GM12878 (cell line): ENCODE results near the gene HTRA2. TPM values are rescaled to one million over a fixed set of nuclear protein-coding genes. Genes with fewer than 3 reads are reported as not detected.

Source experiments
- CBX5 ChIP-seq: sonication (generic); IDR thresholded peaks from 2 replicates; pipeline ENCODE4 v1.6.1; 2016; ENCODE audit warnings: low read depth, moderate library complexity, mild to moderate bottlenecking, inconsistent platforms
- CEBPB ChIP-seq, 2 experiments: fragments of 150-350 bp in 1 of 2; IDR thresholded peaks; 2 replicates each; pipeline ENCODE4 v1.6.1; 2012 to 2014; ENCODE audit warnings: low read depth in 2 of 2, low read length in 2 of 2, borderline replicate concordance in 1 of 2, inconsistent platforms in 1 of 2
- CTCF ChIP-seq, 3 experiments: IDR thresholded peaks in 2 of 3; conservative IDR thresholded peaks in 1 of 3; 2 replicates each; pipeline ENCODE4 v1.5.1; 2011; ENCODE audit warnings: low read depth in 3 of 3, low read length in 3 of 3, mild to moderate bottlenecking in 3 of 3, control low read depth in 2 of 3, moderate library complexity in 2 of 3, inconsistent platforms in 1 of 3, mixed read lengths in 1 of 3; ENCODE audit not compliant: control insufficient read depth in 2 of 3, insufficient read depth in 1 of 3; ENCODE audit errors: extremely low read depth in 1 of 3
- E4F1 ChIP-seq: fragments of 450-650 bp; IDR thresholded peaks from 2 replicates; pipeline ENCODE4 v1.6.1; 2018; ENCODE audit warnings: borderline replicate concordance, mild to moderate bottlenecking; ENCODE audit not compliant: partially characterized antibody
- ETV6 ChIP-seq, 2 experiments: fragments of 450-650 bp in 1 of 2; IDR thresholded peaks in 1 of 2; conservative IDR thresholded peaks in 1 of 2; 2 replicates each; pipeline ENCODE4 v1.6.1; 2014; ENCODE audit warnings: antibody characterized with exemption in 1 of 2, borderline replicate concordance in 1 of 2, low read depth in 1 of 2, mild to moderate bottlenecking in 1 of 2, moderate library complexity in 1 of 2
- FOS ChIP-seq: IDR thresholded peaks from 3 replicates; pipeline ENCODE4 v1.6.1; 2011; ENCODE audit warnings: borderline replicate concordance; ENCODE audit not compliant: insufficient read length; ENCODE audit errors: extremely low read depth
- FOXK2 ChIP-seq: fragments of 450-650 bp; IDR thresholded peaks from 2 replicates; pipeline ENCODE4 v1.6.1; 2017; ENCODE audit warnings: mild to moderate bottlenecking, moderate library complexity
- HDAC2 ChIP-seq: fragments of 200-600 bp; sonication (generic); IDR thresholded peaks from 2 replicates; pipeline ENCODE4 v1.6.1; 2017
- MAX ChIP-seq: IDR thresholded peaks from 2 replicates; pipeline ENCODE4 v1.6.1; 2012; ENCODE audit warnings: low read depth, low read length, improper control_type of control experiment
- MEF2B ChIP-seq: fragments of 450-650 bp; IDR thresholded peaks from 2 replicates; pipeline ENCODE4 v1.6.1; 2018; ENCODE audit warnings: mild to moderate bottlenecking, moderate library complexity; ENCODE audit not compliant: partially characterized antibody, poor library complexity, severe bottlenecking
- NBN ChIP-seq: fragments of 450-650 bp; IDR thresholded peaks from 2 replicates; pipeline ENCODE4 v1.6.1; 2016
- NKRF ChIP-seq: fragments of 450-650 bp; conservative IDR thresholded peaks from 2 replicates; pipeline ENCODE4 v1.6.1; 2017; ENCODE audit warnings: mild to moderate bottlenecking, moderate library complexity
- NR2C1 ChIP-seq: fragments of 450-650 bp; IDR thresholded peaks from 2 replicates; pipeline ENCODE4 v1.6.1; 2017; ENCODE audit warnings: antibody characterized with exemption, mild to moderate bottlenecking, moderate library complexity
- PML ChIP-seq: IDR thresholded peaks from 2 replicates; pipeline ENCODE4 v1.6.1; 2012; ENCODE audit warnings: low read length, inconsistent platforms
- RCOR1 ChIP-seq: conservative IDR thresholded peaks from 2 replicates; pipeline ENCODE4 v1.6.1; 2012; ENCODE audit warnings: low read depth, low read length, improper control_type of control experiment
- SIN3A ChIP-seq: IDR thresholded peaks from 2 replicates; pipeline ENCODE4 v1.6.1; 2012; ENCODE audit warnings: low read depth, low read length, improper control_type of control experiment
- SPI1 ChIP-seq: IDR thresholded peaks from 2 replicates; pipeline ENCODE4 v1.6.1; 2011; ENCODE audit warnings: low read depth, mild to moderate bottlenecking, low read length, moderate library complexity, borderline replicate concordance; ENCODE audit not compliant: insufficient read depth
- STAT1 ChIP-seq: fragments of 450-650 bp; conservative IDR thresholded peaks from 2 replicates; pipeline ENCODE4 v1.6.1; 2014; ENCODE audit warnings: antibody characterized with exemption, mild to moderate bottlenecking
- TCF12 ChIP-seq: IDR thresholded peaks from 2 replicates; pipeline ENCODE4 v1.6.1; 2011; ENCODE audit warnings: low read depth, mild to moderate bottlenecking, low read length
- TCF3 ChIP-seq: IDR thresholded peaks from 2 replicates; pipeline ENCODE4 v1.6.1; 2012; ENCODE audit warnings: low read depth, mild to moderate bottlenecking, low read length, borderline replicate concordance; ENCODE audit not compliant: insufficient read depth
- ZBED1 ChIP-seq: IDR thresholded peaks from 2 replicates; pipeline ENCODE4 v1.6.1; 2016; ENCODE audit warnings: borderline replicate concordance
- polyA plus RNA-seq, 11 experiments: library from polyadenylated mRNA; depleted of rRNA in 4 of 11; unstranded in 6 of 11; stranded (reverse) in 5 of 11; fragments of >200 nt; fragmentation: Nextera tagmentation in 4 of 11; fragmentation: Illumina TruSeq in 1 of 11; extraction: Ambion mirVana in 4 of 11; extraction: Trizol in 1 of 11; gene quantifications; 1 replicate in 1 of 11; 2 replicates in 10 of 11; pipeline versions ENCODE4 v1.2.1 to v1.2.3, GENCODE V29; 2011 to 2016; ENCODE audit warnings: inconsistent platforms in 2 of 11, missing spikeins in 2 of 11, low read depth in 1 of 11
- total RNA-seq, 4 experiments: library from RNA; depleted of rRNA in 3 of 4; stranded (reverse); fragments of >200 nt in 3 of 4; fragmentation: Illumina TruSeq in 1 of 4; extraction: Trizol in 1 of 4; gene quantifications; 2 replicates each; pipeline versions ENCODE4 v1.2.1 to v1.2.3, GENCODE V29; 2013 to 2021

Gene HTRA2
- total and polyA plus RNA-seq, 10 of the 15 experiments (the other 5 are each of a cell fraction or from before 2014, with no cell fraction given): 42.3 to 73.9 (median 54.6) TPM

GRCh38 chr2:74482801-74483674, 46.7 kb upstream of the HTRA2 start, which contains the start of the genes CCDC142 and TTC31 (continued):
- peak; percentile 43 for TF ChIP-seq E4F1
- 0 out of 2 replicates have a peak, but pooled peaks have one; percentile 27 for TF ChIP-seq TCF3
- TF ChIP-seq MEF2B: peak; percentile 4
- peak; percentile 93 to 97 (median 97) for TF ChIP-seq CTCF (IDR thresholded peaks at IDR 0.05 in 2 of 3, conservative IDR thresholded peaks at IDR 0.05 in 1 of 3; ENCODE audit: control insufficient read depth in 2 of 3, extremely low read depth in 1 of 3, insufficient read depth in 1 of 3, low read depth in 3 of 3, low read length in 3 of 3)
- TF ChIP-seq ZBED1: no peak
- peak; percentile 40; the same call in 1 of the 2 replicates for TF ChIP-seq TCF12
- TF ChIP-seq NR2C1: peak; percentile 99
- TF ChIP-seq PML: no peak
- peak; percentile 85; the same call in 1 of the 2 replicates for TF ChIP-seq SIN3A
- peak; percentile 97; the same call in 1 of the 2 replicates for TF ChIP-seq HDAC2
- TF ChIP-seq NBN: peak; percentile 96
- TF ChIP-seq FOXK2: peak; percentile 53; the same call in 1 of the 2 replicates
- TF ChIP-seq CEBPB (IDR thresholded peaks at IDR 0.05; ENCODE audit: borderline replicate concordance in 1 of 2, low read depth in 2 of 2, low read length in 2 of 2): no peak
- no peak for TF ChIP-seq RCOR1
- TF ChIP-seq FOS: no peak
- TF ChIP-seq ETV6 (conservative IDR thresholded peaks at IDR 0.05 in 1 of 2, IDR thresholded peaks at IDR 0.05 in 1 of 2; ENCODE audit: borderline replicate concordance in 1 of 2, low read depth in 1 of 2): 0 out of 4 replicates have a peak, but pooled peaks of 1 of the 2 experiments have one; percentile 18
- TF ChIP-seq MAX: no peak; the same call in 1 of the 2 replicates
- TF ChIP-seq STAT1: peak; percentile 57; the same call in 1 of the 2 replicates
- TF ChIP-seq SPI1: 0 out of 2 replicates have a peak, but pooled peaks have one; percentile 0
- TF ChIP-seq NKRF: peak; percentile 93
- TF ChIP-seq CBX5: no peak
